ENCODE data around the gene MKLN1. TPM values are rescaled to one million over a fixed set of nuclear protein-coding genes. Genes with fewer than 3 reads are reported as not detected.

The MKLN1 gene
- total RNA-seq, 1 donor from 2014 or later: 20.0 TPM

GRCh38 chr7:131431289-131431688 lies 103.6 kb downstream of the MKLN1 start:
- DNase-seq (ENCODE audit: low read depth) (peak; percentile 97), FAIRE-seq (peak; percentile 81)
- Histone ChIP-seq H3K36me3 (ENCODE audit: control insufficient read depth, insufficient read depth, low read length) (no peaks in the 10 kb centered on the region), H3K4me3 (ENCODE audit: low read depth, low read length) (no peak overlapping the region), H3K27me3 (ENCODE audit: control insufficient read depth, insufficient read depth, low read length) (no peaks in the 10 kb centered on the region)
- no peak for TF ChIP-seq CTCF (IDR thresholded peaks at IDR 0.05; ENCODE audit: insufficient read depth, low read length, severe bottlenecking)

- no peak for TF ChIP-seq CTCF (IDR thresholded peaks at IDR 0.05; ENCODE audit: insufficient read depth, low read length, severe bottlenecking)
- no peak overlapping the region for H3K4me3 ChIP-seq (ENCODE audit: low read depth, low read length)
- H3K36me3 ChIP-seq (ENCODE audit: control insufficient read depth, insufficient read depth, low read length): no peaks in the 10 kb centered on the region
- no peak for FAIRE-seq
- DNase-seq (ENCODE audit: low read depth): no peak
- H3K27me3 ChIP-seq (ENCODE audit: control insufficient read depth, insufficient read depth, low read length): no peaks in the 10 kb centered on the region
Observed at GRCh38 chr7:131431756-131432155, 104.1 kb downstream of the MKLN1 start.

- DNase-seq (ENCODE audit: low read depth) (no peak), FAIRE-seq (no peak)
- Histone ChIP-seq H3K36me3 (ENCODE audit: control insufficient read depth, insufficient read depth, low read length) (peaks cover 3% of the 10 kb centered on the region), H3K27me3 (ENCODE audit: control insufficient read depth, insufficient read depth, low read length) (no peaks in the 10 kb centered on the region), H3K4me3 (ENCODE audit: low read depth, low read length) (no peak overlapping the region)
- no peak for TF ChIP-seq CTCF (IDR thresholded peaks at IDR 0.05; ENCODE audit: insufficient read depth, low read length, severe bottlenecking)
Observed at GRCh38 chr7:131436384-131436783, 108.7 kb downstream of the MKLN1 start.

GRCh38 chr7:131438969-131439368 lies 111.3 kb downstream of the MKLN1 start:
- no peaks in the 10 kb centered on the region for H3K27me3 ChIP-seq (ENCODE audit: control insufficient read depth, insufficient read depth, low read length)
- H3K36me3 ChIP-seq (ENCODE audit: control insufficient read depth, insufficient read depth, low read length): peaks cover 3% of the 10 kb centered on the region
- FAIRE-seq: no peak
- no peak overlapping the region for H3K4me3 ChIP-seq (ENCODE audit: low read depth, low read length)
- DNase-seq (ENCODE audit: low read depth): no peak
- no peak for TF ChIP-seq CTCF (IDR thresholded peaks at IDR 0.05; ENCODE audit: insufficient read depth, low read length, severe bottlenecking)

- DNase-seq (ENCODE audit: low read depth) (no peak), FAIRE-seq (no peak)
- H3K4me3 ChIP-seq (ENCODE audit: low read depth, low read length): no peak overlapping the region
- H3K27me3 ChIP-seq (ENCODE audit: control insufficient read depth, insufficient read depth, low read length): no peaks in the 10 kb centered on the region
- TF ChIP-seq CTCF (IDR thresholded peaks at IDR 0.05; ENCODE audit: insufficient read depth, low read length, severe bottlenecking): no peak
- H3K36me3 ChIP-seq (ENCODE audit: control insufficient read depth, insufficient read depth, low read length): peaks cover 4% of the 10 kb centered on the region
Observed at GRCh38 chr7:131443496-131443895, 115.8 kb downstream of the MKLN1 start.

GRCh38 chr7:131444683-131445082 lies 117.0 kb downstream of the MKLN1 start:
- Histone ChIP-seq H3K36me3 (ENCODE audit: control insufficient read depth, insufficient read depth, low read length) (peaks cover 1% of the 10 kb centered on the region), H3K27me3 (ENCODE audit: control insufficient read depth, insufficient read depth, low read length) (no peaks in the 10 kb centered on the region), H3K4me3 (ENCODE audit: low read depth, low read length) (no peak overlapping the region)
- no peak for TF ChIP-seq CTCF (IDR thresholded peaks at IDR 0.05; ENCODE audit: insufficient read depth, low read length, severe bottlenecking)
- FAIRE-seq (no peak), DNase-seq (ENCODE audit: low read depth) (no peak)

Measured in bronchial epithelial cell (primary cell).